SU-DHL-6 (cell line): ENCODE data around the gene TNNI2.

Experiments
- H2AFZ ChIP-seq: fragments of 200-600 bp; sonication (generic); 2 replicates; pipeline ENCODE4 v1.6.1; 2014; ENCODE audit warnings: low read depth, mild to moderate bottlenecking, moderate library complexity, mixed read lengths, antibody characterized with exemption, low read length; ENCODE audit not compliant: severe bottlenecking
- H3F3A ChIP-seq: fragments of 200-600 bp; shearing (Covaris generic); 2 replicates; pipeline ENCODE4 v1.6.0; 2016; ENCODE audit warnings: antibody characterized with exemption, mild to moderate bottlenecking; ENCODE audit not compliant: insufficient read depth
- H3K27ac ChIP-seq: fragments of 200-600 bp; sonication (generic); 2 replicates; pipeline ENCODE4 v1.5.1; 2016; ENCODE audit warnings: low read depth, mild to moderate bottlenecking, low read length, moderate library complexity, mixed read lengths
- H3K27me3 ChIP-seq: fragments of 200-600 bp; sonication (generic), shearing (Covaris generic); 2 replicates; pipeline ENCODE4 v1.6.0; 2014; ENCODE audit warnings: mild to moderate bottlenecking, low read length
- H3K36me3 ChIP-seq: fragments of 200-600 bp; sonication (generic); 2 replicates; pipeline ENCODE4 v1.6.1; 2014; ENCODE audit warnings: mild to moderate bottlenecking, low read length, mixed read lengths
- H3K4me2 ChIP-seq: fragments of 300-600, 200-600 bp; shearing (Covaris generic), sonication (generic); 2 replicates; pipeline ENCODE4 v1.6.0; 2014; ENCODE audit warnings: low read length, low read depth, mild to moderate bottlenecking; ENCODE audit not compliant: poor library complexity, severe bottlenecking
- H3K4me3 ChIP-seq: fragments of 200-600 bp; sonication (generic); 2 replicates; pipeline ENCODE4 v1.5.1; 2014; ENCODE audit warnings: antibody characterized with exemption, low read length, mild to moderate bottlenecking, mixed read lengths; ENCODE audit not compliant: insufficient read depth, poor library complexity, severe bottlenecking
- H3K79me2 ChIP-seq: fragments of 200-600 bp; sonication (generic); 2 replicates; pipeline ENCODE4 v1.6.1; 2014; ENCODE audit warnings: mild to moderate bottlenecking, low read length, moderate library complexity; ENCODE audit not compliant: insufficient read depth
- H3K9ac ChIP-seq: fragments of 200-600 bp; sonication (generic); 2 replicates; pipeline ENCODE4 v1.7.0; 2014; ENCODE audit warnings: mild to moderate bottlenecking, low read length
- H3K9me2 ChIP-seq: fragments of 200-600 bp; sonication (generic); replicated peaks from 2 replicates; pipeline ENCODE4 v1.6.1; 2014; ENCODE audit warnings: low read length; ENCODE audit not compliant: insufficient read depth
- H3K9me3 ChIP-seq: fragments of 200-600 bp; sonication (generic); 2 replicates; pipeline ENCODE4 v1.6.1; 2014; ENCODE audit warnings: low read length, mixed read lengths; ENCODE audit not compliant: insufficient read depth
- H4K20me1 ChIP-seq: fragments of 200-600 bp; sonication (generic); 2 replicates; pipeline ENCODE4 v1.6.1; 2014; ENCODE audit warnings: low read depth, mild to moderate bottlenecking, antibody characterized with exemption, low read length, moderate library complexity, mixed read lengths
- EZH2phosphoT487 ChIP-seq: fragments of 200-600 bp; sonication (generic), shearing (Covaris generic); conservative IDR thresholded peaks from 2 replicates; pipeline ENCODE4 v1.6.1; 2018; ENCODE audit warnings: mild to moderate bottlenecking, antibody characterized with exemption, low read length, moderate library complexity, mixed read lengths
- TF ChIP-seq, protein P1 (sequence below): fragments of 200-600 bp; sonication (generic); IDR thresholded peaks from one replicate; pipeline ENCODE4 v1.5.1; 2017; ENCODE audit warnings: antibody characterized with exemption, mild to moderate bottlenecking, low read length, moderate library complexity; ENCODE audit not compliant: insufficient read depth, poor library complexity, severe bottlenecking

Gene TNNI2

DNA sequence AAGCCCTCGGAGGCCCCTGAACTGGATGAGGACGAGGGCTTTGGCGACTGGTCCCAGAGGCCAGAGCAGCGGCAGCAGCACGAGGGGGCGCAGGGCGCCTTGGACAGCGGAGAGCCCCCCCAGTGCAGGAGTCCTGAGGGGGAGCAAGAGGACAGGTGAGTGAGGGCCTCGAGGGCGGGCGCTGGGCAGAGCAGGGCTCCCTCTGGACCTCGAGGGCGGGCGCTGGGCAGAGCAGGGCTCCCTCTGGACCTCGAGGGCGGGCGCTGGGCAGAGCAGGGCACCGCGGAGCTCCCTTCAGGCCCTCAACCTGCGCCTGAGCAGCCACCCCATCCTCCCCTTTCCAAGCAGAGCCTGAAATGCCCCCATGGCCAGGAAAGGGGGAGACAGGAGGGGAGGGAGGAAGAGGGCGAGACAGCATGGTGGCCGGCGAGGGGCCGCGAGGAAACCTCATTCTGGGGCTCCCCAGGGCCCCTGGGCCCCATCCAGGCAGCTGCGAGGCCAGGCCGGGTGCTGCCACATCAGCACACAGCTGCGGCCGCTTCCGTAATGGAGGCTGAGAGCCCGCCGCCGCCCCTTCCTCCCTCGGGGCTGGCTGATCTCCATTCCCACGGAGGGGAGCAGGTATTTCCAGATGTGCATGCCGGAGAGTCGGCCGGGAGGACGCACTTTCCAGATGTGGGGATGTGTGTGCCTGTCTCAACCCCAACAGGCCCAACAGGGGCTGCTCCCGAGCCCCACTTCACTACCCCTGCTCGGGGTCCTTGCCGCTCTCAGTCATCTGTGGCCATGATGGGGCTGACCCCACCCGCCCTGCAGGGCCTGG is 42.9 kb downstream of the TNNI2 start:
- Histone ChIP-seq H3K27me3 (no peaks in the 10 kb centered on the region), H3K4me2 (no peak overlapping the region), H3K9me2 (no peaks in the 10 kb centered on the region), H3K27ac (no peak overlapping the region), H4K20me1 (no peaks in the 10 kb centered on the region; the same call in 1 of the 2 replicates), H3K79me2 (no peaks in the 10 kb centered on the region), H3K9me3 (no peaks in the 10 kb centered on the region), H3K36me3 (peaks cover 15% of the 10 kb centered on the region), H2AFZ (no peak overlapping the region), H3F3A (no peaks in the 10 kb centered on the region), H3K4me3 (no peak overlapping the region), H3K9ac (no peak overlapping the region)
- TF ChIP-seq EZH2phosphoT487: no peak
- TF ChIP-seq, protein P1, sequence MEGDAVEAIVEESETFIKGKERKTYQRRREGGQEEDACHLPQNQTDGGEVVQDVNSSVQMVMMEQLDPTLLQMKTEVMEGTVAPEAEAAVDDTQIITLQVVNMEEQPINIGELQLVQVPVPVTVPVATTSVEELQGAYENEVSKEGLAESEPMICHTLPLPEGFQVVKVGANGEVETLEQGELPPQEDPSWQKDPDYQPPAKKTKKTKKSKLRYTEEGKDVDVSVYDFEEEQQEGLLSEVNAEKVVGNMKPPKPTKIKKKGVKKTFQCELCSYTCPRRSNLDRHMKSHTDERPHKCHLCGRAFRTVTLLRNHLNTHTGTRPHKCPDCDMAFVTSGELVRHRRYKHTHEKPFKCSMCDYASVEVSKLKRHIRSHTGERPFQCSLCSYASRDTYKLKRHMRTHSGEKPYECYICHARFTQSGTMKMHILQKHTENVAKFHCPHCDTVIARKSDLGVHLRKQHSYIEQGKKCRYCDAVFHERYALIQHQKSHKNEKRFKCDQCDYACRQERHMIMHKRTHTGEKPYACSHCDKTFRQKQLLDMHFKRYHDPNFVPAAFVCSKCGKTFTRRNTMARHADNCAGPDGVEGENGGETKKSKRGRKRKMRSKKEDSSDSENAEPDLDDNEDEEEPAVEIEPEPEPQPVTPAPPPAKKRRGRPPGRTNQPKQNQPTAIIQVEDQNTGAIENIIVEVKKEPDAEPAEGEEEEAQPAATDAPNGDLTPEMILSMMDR: no peak

DNA sequence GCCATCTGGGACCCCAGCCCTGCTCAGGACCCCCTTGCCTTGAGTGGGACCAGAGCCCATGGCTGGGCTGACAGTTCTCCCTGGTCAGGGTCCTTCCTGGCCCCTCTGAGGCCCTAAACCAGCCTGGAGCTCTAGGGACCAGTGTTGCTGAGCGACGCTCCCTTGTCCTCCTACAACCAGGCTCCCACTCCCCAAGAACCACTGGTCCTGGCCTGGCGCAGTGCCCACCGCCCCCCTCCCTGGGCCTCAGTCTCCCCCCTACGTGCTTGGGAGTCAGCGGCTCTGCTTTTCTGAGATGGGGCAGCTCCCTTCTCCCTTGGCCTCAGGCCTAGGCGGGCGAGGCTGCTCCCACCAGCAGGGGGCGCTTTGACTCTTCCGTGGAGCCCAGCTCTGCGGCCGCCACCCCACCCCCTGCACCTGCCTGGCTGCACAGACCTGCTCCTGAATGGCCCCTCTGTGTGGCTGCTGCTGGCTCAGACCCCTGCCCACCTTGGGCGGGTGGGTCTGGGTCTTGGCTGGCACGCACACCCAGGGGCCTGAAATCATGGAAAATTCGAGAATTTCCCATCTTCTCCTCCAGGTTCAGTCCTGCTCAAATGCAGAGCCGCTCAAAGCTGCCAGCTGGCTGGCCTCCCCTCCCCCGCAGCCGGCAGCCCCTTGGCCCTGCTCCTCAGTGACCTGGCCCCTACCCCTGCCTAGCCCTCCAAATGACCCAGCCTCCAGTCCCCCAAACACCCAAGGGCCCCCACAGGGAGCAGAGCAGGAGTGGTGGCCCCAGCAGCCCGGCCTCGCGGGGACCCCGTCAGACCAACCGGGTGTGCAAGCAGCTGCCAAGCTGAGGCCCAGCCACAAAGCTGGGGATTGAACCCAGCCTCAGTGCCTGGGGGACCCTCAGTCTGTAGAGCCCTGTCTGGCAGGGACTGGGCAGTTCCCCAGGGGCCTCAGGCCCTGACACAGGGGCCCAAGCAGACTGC is 43.8 kb downstream of the TNNI2 start:
- H3K79me2 ChIP-seq: no peaks in the 10 kb centered on the region
- H3F3A ChIP-seq: no peaks in the 10 kb centered on the region
- no peaks in the 10 kb centered on the region for H3K27me3 ChIP-seq
- no peaks in the 10 kb centered on the region for H3K9me2 ChIP-seq
- H4K20me1 ChIP-seq: no peaks in the 10 kb centered on the region; the same call in 1 of the 2 replicates
- TF ChIP-seq, protein P1: peak; percentile 96
- no peak for TF ChIP-seq EZH2phosphoT487
- H3K9ac ChIP-seq: no peak overlapping the region
- peaks cover 15% of the 10 kb centered on the region for H3K36me3 ChIP-seq
- H3K4me2 ChIP-seq: no peak overlapping the region
- no peak overlapping the region for H3K4me3 ChIP-seq
- no peak overlapping the region for H2AFZ ChIP-seq
- H3K9me3 ChIP-seq: no peaks in the 10 kb centered on the region
- no peak overlapping the region for H3K27ac ChIP-seq

DNA sequence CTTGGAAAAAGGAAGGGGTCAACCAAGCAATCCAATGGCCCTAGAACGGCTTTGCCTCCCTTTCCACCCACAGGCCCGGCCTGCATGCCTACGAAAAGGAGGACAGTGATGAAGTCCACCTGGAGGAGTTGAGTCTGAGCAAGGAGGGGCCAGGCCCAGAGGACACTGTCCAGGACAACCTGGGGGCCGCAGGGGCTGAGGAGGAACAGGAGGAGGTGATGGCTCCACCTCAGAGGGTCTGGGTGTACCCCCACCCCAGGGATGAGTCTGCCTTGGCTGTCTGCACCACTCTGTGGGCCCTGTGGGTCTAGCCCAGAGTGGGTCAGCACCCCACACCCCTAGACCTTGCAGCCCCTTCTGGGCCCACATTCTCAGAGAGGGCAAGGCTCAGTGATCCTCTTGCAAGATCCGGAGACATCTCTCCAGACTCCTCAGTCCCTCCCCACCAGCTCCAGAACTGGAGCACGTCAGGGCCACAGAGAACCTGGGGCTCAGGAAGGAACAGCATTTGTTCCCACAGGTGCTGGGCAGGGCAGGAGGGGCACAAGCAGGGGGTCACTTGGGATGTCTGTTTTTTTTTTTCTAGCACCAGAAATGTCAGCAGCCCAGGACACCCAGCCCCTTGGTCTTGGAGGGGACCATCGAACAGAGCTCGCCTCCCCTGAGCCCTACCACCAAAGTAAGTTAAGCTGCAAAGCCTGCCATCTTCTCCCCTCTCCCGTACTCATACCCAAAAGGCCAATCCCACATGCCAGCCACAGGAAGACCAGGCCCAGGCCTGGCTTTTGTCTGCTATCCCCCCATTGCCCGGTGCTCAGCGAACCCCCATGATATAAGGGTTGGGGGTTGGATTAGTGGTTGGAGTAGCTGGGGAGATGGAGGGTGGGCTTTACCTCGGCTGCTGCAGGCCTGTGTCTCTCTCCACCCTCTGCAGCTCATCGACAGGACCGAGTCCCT is 44.8 kb downstream of the TNNI2 start:
- H3K9me3 ChIP-seq: no peaks in the 10 kb centered on the region
- H3K4me2 ChIP-seq: no peak overlapping the region
- no peaks in the 10 kb centered on the region for H3K9me2 ChIP-seq
- no peaks in the 10 kb centered on the region for H3F3A ChIP-seq
- TF ChIP-seq, protein P1: no peak
- TF ChIP-seq EZH2phosphoT487: no peak
- H3K27me3 ChIP-seq: no peaks in the 10 kb centered on the region
- no peak overlapping the region for H2AFZ ChIP-seq
- H3K9ac ChIP-seq: no peak overlapping the region
- no peaks in the 10 kb centered on the region; the same call in 1 of the 2 replicates for H4K20me1 ChIP-seq
- no peak overlapping the region for H3K4me3 ChIP-seq
- no peak overlapping the region for H3K27ac ChIP-seq
- peaks cover 15% of the 10 kb centered on the region for H3K36me3 ChIP-seq
- H3K79me2 ChIP-seq: no peaks in the 10 kb centered on the region
